Measurements from ENCODE around the gene CTAGE9. TPM values are rescaled to one million over a fixed set of nuclear protein-coding genes. Genes with fewer than 3 reads are reported as not detected.
"Not testable (repeated sequence)": the region's sequence is repeated elsewhere in the genome, so short reads cannot be mapped to it uniquely, and the experiment has no call there.

Gene CTAGE9
- total RNA-seq, 1 donor from 2014 or later: not detected

- no peak for TF ChIP-seq CTCF (IDR thresholded peaks at IDR 0.05; ENCODE audit: borderline replicate concordance)
- Histone ChIP-seq H3K4me3 (no peak overlapping the region), H3K27me3 (ENCODE audit: low read depth) (no peaks in the 10 kb centered on the region), H3K4me1 (no peaks in the 10 kb centered on the region), H3K36me3 (no peaks in the 10 kb centered on the region), H3K27ac (replicated peaks) (no peak overlapping the region), H3K9me3 (replicated peaks) (peaks cover 17% of the 10 kb centered on the region)
- DNase-seq: no peak
- intact Hi-C loops (cut with micrococcal nuclease): no loop called here
Observed at GRCh38 chr6:131727467-131727866, 16.6 kb upstream of the CTAGE9 start.

GRCh38 chr6:131724114-131724513, 13.3 kb upstream of the CTAGE9 start:
- H3K9me3 ChIP-seq (replicated peaks): peaks cover 13% of the 10 kb centered on the region
- no peaks in the 10 kb centered on the region for H3K4me1 ChIP-seq
- no peak overlapping the region for H3K27ac ChIP-seq (replicated peaks)
- TF ChIP-seq CTCF (IDR thresholded peaks at IDR 0.05; ENCODE audit: borderline replicate concordance): no peak
- no peaks in the 10 kb centered on the region for H3K36me3 ChIP-seq
- no peak overlapping the region for H3K4me3 ChIP-seq
- intact Hi-C loops (cut with micrococcal nuclease): no loop called here
- no peak for DNase-seq
- no peaks in the 10 kb centered on the region for H3K27me3 ChIP-seq (ENCODE audit: low read depth)

- Histone ChIP-seq H3K9me3 (replicated peaks) (no peaks in the 10 kb centered on the region), H3K27me3 (ENCODE audit: low read depth) (no peaks in the 10 kb centered on the region), H3K36me3 (no peaks in the 10 kb centered on the region), H3K4me3 (no peak overlapping the region), H3K4me1 (no peaks in the 10 kb centered on the region), H3K27ac (replicated peaks) (no peak overlapping the region)
- no peak for TF ChIP-seq CTCF (IDR thresholded peaks at IDR 0.05; ENCODE audit: borderline replicate concordance)
- no peak for DNase-seq
- intact Hi-C loops (cut with micrococcal nuclease): no loop called here
Observed at GRCh38 chr6:131721161-131721560, 10.3 kb upstream of the CTAGE9 start.

- H3K27me3 ChIP-seq (ENCODE audit: low read depth): no peaks in the 10 kb centered on the region
- H3K9me3 ChIP-seq (replicated peaks): no peaks in the 10 kb centered on the region
- H3K4me3 ChIP-seq: no peak overlapping the region
- no peaks in the 10 kb centered on the region for H3K4me1 ChIP-seq
- no peak for DNase-seq
- intact Hi-C loops (cut with micrococcal nuclease): no loop called here
- H3K36me3 ChIP-seq: no peaks in the 10 kb centered on the region
- no peak overlapping the region for H3K27ac ChIP-seq (replicated peaks)
- TF ChIP-seq CTCF (IDR thresholded peaks at IDR 0.05; ENCODE audit: borderline replicate concordance): no peak
Observed at GRCh38 chr6:131717836-131718542, 7.2 kb upstream of the CTAGE9 start.

GRCh38 chr6:131715567-131715966, 4.8 kb upstream of the CTAGE9 start:
- H3K27me3 ChIP-seq (ENCODE audit: low read depth); H3K36me3 ChIP-seq; DNase-seq; H3K4me1 ChIP-seq; H3K9me3 ChIP-seq (replicated peaks); H3K4me3 ChIP-seq; H3K27ac ChIP-seq (replicated peaks); intact Hi-C loops (cut with micrococcal nuclease): not testable (repeated sequence)

- H3K27ac ChIP-seq (replicated peaks); DNase-seq; H3K36me3 ChIP-seq; H3K27me3 ChIP-seq (ENCODE audit: low read depth); H3K4me1 ChIP-seq; H3K9me3 ChIP-seq (replicated peaks); H3K4me3 ChIP-seq; intact Hi-C loops (cut with micrococcal nuclease): not testable (repeated sequence)
Observed at GRCh38 chr6:131703905-131704304, 6.9 kb downstream of the CTAGE9 start.

- H3K27me3 ChIP-seq (ENCODE audit: low read depth); H3K27ac ChIP-seq (replicated peaks); H3K9me3 ChIP-seq (replicated peaks); intact Hi-C loops (cut with micrococcal nuclease); H3K4me1 ChIP-seq; H3K36me3 ChIP-seq; H3K4me3 ChIP-seq; DNase-seq: not testable (repeated sequence)
Observed at GRCh38 chr6:131700851-131701250, 10.0 kb downstream of the CTAGE9 start.

Data from left ventricle myocardium inferior (tissue), 1 donor.